Uterus (tissue), 4 donors: ENCODE results near the gene ABL1. TPM values are rescaled to one million over a fixed set of nuclear protein-coding genes. Genes with fewer than 3 reads are reported as not detected.

ENCODE experiments used
- DNase-seq, 2 donors: peaks; one replicate each; pipeline ENCODE4 v3.0.0-alpha.2; 2019 to 2020
- H3K27ac ChIP-seq, 2 donors: fragments of 200-600 bp; sonication (generic); 1 replicate in 1 of 2; 2 replicates in 1 of 2; pipeline ENCODE4 v1.5.1; 2016 to 2018
- H3K27me3 ChIP-seq, 2 donors: fragments of 200-600 bp; sonication (generic); one replicate each; pipeline ENCODE4 v1.5.1; 2018 to 2019; ENCODE audit warnings: control low read depth in 1 of 2
- H3K36me3 ChIP-seq, 2 donors: fragments of 200-600 bp; sonication (generic); one replicate each; pipeline ENCODE4 v1.5.1; 2019; ENCODE audit warnings: control low read depth in 1 of 2
- H3K4me1 ChIP-seq, 2 donors: fragments of 200-600 bp; sonication (generic); one replicate each; pipeline ENCODE4 v1.5.1; 2018 to 2019; ENCODE audit warnings: control low read depth in 1 of 2
- H3K4me3 ChIP-seq, 2 donors: fragments of 200-600 bp; sonication (generic); 1 replicate in 1 of 2; 2 replicates in 1 of 2; pipeline ENCODE4 v1.5.1; 2018 to 2019; ENCODE audit warnings: mild to moderate bottlenecking in 1 of 2
- H3K9me3 ChIP-seq, 2 donors: fragments of 200-600 bp; sonication (generic); one replicate each; pipeline ENCODE4 v1.5.1; 2019; ENCODE audit warnings: control low read depth in 1 of 2
- POLR2A ChIP-seq, 2 donors: fragments of 450-650 bp; IDR thresholded peaks; one replicate each; pipeline ENCODE4 v1.6.1; 2016; ENCODE audit warnings: antibody characterized with exemption in 2 of 2, mild to moderate bottlenecking in 1 of 2, moderate library complexity in 1 of 2
- intact Hi-C: fragments of 100-400 bp; cut with DNase I; formaldehyde crosslinking; loops from one replicate; pipeline ENCODE4 v1.15.1; 2023; ENCODE audit warnings: low total_unique reads
- total RNA-seq, 4 donors: library from RNA; depleted of rRNA in 3 of 4; stranded (reverse); fragments of >200 nt in 3 of 4; gene quantifications; one replicate each; pipeline versions ENCODE4 v1.1.0 to v1.2.4, GENCODE V29; 2014 to 2023
- TF ChIP-seq, protein P1 (sequence below), 4 experiments: fragments of 200-600 bp in 2 of 4; fragments of 450-650 bp in 2 of 4; sonication (generic) in 2 of 4; IDR thresholded peaks; one replicate each; pipeline ENCODE4 v1.5.1; 2016 to 2019; ENCODE audit warnings: antibody characterized with exemption in 4 of 4, mild to moderate bottlenecking in 2 of 4, moderate library complexity in 1 of 4
- donor health status: DM: yes; HTN: yes; CAD: no.

The ABL1 gene
- total RNA-seq, 4 donors from 2014 or later, result 22.5 to 117 (median 57.8) TPM

DNA sequence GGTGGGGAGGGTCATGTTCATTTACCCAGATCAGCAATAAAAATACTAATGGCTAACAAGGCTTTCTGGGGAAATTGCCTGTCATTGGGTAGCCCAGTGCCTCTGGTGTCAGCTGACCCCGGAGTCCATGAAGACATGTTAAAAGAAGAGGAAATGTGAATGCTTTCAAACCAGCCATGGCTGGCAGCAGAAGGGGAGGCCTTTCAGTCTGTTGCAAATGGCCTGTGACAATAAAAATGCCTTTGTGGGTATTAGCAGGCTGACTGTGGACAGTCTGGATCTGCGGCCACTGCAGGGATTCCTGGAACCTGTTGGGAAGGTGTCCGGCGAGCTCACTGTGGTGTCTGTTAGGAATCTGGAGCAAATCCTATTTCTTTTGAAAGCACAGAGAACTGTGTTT, 7.5 kb downstream of the ABL1 start:
- Histone ChIP-seq H3K36me3 (no peaks in the 10 kb centered on the region), H3K9me3 (no peaks in the 10 kb centered on the region), H3K27ac (peak overlapping the region; percentile 96 to 98), H3K4me3 (no peak overlapping the region), H3K4me1 (peaks cover 19 to 22% of the 10 kb centered on the region in 2 donors), H3K27me3 (no peaks in the 10 kb centered on the region)
- DNase-seq, result no peak
- intact Hi-C loops, result no loop called here
- no peak for TF ChIP-seq POLR2A (IDR thresholded peaks at IDR 0.05)
- TF ChIP-seq, protein P1, sequence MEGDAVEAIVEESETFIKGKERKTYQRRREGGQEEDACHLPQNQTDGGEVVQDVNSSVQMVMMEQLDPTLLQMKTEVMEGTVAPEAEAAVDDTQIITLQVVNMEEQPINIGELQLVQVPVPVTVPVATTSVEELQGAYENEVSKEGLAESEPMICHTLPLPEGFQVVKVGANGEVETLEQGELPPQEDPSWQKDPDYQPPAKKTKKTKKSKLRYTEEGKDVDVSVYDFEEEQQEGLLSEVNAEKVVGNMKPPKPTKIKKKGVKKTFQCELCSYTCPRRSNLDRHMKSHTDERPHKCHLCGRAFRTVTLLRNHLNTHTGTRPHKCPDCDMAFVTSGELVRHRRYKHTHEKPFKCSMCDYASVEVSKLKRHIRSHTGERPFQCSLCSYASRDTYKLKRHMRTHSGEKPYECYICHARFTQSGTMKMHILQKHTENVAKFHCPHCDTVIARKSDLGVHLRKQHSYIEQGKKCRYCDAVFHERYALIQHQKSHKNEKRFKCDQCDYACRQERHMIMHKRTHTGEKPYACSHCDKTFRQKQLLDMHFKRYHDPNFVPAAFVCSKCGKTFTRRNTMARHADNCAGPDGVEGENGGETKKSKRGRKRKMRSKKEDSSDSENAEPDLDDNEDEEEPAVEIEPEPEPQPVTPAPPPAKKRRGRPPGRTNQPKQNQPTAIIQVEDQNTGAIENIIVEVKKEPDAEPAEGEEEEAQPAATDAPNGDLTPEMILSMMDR (IDR thresholded peaks at IDR 0.05), result no peak

DNA sequence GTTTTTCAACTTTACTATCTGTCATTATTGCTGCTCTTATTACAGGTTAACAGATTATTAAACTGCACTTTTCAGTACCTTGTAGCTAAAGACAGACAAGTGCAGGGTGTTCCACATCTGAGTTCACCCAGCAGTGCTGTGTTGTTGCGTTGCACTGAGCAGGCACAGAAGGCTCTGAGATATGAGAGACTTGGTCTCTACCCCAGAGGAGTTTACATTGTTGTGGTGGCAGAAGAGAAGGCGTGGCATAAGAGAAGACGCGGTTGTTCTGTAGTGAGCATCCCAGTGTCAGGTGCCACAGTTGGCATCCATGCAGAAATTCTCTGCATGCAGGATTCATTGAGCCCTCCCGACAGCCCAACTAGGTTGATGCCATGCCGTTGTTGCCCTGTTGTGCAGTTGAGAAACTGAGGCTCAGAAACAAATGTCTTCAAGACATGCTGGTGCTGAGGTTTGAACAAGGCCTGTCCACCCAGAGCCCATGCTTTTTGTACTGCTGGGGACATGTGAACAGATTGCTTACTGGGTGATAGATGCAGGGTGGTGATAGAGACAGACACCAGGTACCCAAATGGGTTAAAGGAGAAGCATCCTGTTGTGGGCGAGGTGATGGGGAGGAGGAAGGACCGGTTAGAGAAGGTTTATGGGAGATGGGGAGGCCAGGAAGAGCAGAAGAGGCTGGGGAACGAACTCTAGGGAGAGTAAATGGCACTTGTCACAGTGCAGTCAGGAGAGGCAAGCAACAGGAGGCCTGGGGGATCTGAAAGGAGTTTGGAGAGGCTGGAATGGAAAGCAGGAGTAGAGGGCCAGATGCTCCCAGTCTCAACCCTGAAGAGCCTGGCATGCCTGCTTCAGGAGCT, 8.2 kb downstream of the ABL1 start:
- DNase-seq, result no peak
- Histone ChIP-seq H3K9me3 (no peaks in the 10 kb centered on the region), H3K4me1 (peaks cover 17 to 22% of the 10 kb centered on the region in 2 donors), H3K27ac (peak overlapping the region; percentile 96 to 98), H3K36me3 (no peaks in the 10 kb centered on the region), H3K4me3 (no peak overlapping the region), H3K27me3 (no peaks in the 10 kb centered on the region)
- TF ChIP-seq POLR2A (IDR thresholded peaks at IDR 0.05), result no peak
- TF ChIP-seq, protein P1 (IDR thresholded peaks at IDR 0.05), result no peak
- intact Hi-C loops, result no loop called here

DNA sequence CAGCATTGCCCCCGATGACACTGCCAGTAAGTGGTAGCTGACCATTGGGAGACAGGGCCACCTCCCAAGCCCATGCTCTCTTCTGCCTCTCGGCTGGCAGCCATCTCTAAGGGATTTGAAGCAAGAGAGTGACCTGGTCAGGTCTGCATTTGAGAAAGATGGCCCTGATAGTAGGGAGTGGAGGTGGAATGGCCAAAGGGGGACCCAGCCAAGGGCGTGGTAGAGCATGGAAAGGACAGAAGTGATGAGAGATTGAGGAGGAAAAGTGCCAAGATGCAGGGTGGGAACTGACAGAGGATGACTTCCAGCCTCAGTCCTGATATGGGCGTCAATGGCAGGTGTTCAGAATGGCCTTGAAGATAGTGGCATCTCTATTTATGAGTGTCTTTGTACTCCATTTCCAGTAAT, 9.0 kb downstream of the ABL1 start:
- no peak overlapping the region for H3K4me3 ChIP-seq

DNA sequence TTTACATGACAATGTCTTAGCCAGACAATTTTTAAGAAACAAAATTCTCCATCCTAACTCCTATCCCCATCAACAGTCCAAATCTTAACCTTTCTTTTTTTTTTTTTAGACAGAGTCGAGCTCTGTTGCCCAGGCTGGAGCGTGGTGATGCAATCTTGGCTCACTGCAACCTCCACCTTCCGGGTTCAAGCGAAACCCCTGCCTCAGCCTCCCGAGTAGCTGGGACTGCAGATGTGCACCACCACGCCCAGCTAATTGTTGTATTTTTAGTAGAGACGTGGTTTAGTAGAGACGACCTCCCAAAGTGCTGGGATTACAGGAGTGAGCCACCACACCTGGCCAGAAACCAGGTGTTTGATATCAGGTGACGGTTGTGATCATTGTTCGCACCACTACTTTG, 10.2 kb downstream of the ABL1 start:
- DNase-seq, result peak in 1 of 2 donors; percentile 53
- Histone ChIP-seq H3K36me3 (no peaks in the 10 kb centered on the region), H3K4me3 (peak overlapping the region in 1 of 2 donors; percentile 20), H3K27me3 (no peaks in the 10 kb centered on the region), H3K27ac (peak overlapping the region; percentile 96 to 98), H3K4me1 (peaks cover 21 to 24% of the 10 kb centered on the region in 2 donors), H3K9me3 (no peaks in the 10 kb centered on the region)
- intact Hi-C loops, result no loop called here
- TF ChIP-seq, protein P1 (IDR thresholded peaks at IDR 0.05), result no peak
- TF ChIP-seq POLR2A (IDR thresholded peaks at IDR 0.05), result no peak

More for the DNA sequence above, 9.0 kb downstream of the ABL1 start:
- H3K27me3 ChIP-seq, result no peaks in the 10 kb centered on the region
- peaks cover 21 to 29% of the 10 kb centered on the region in 2 donors for H3K4me1 ChIP-seq
- no peaks in the 10 kb centered on the region for H3K9me3 ChIP-seq
- H3K36me3 ChIP-seq, result no peaks in the 10 kb centered on the region
- intact Hi-C loops, result no loop called here
- DNase-seq, result no peak
- TF ChIP-seq POLR2A (IDR thresholded peaks at IDR 0.05), result no peak
- TF ChIP-seq, protein P1 (IDR thresholded peaks at IDR 0.05), result no peak
- peak overlapping the region; percentile 96 to 98 for H3K27ac ChIP-seq

DNA sequence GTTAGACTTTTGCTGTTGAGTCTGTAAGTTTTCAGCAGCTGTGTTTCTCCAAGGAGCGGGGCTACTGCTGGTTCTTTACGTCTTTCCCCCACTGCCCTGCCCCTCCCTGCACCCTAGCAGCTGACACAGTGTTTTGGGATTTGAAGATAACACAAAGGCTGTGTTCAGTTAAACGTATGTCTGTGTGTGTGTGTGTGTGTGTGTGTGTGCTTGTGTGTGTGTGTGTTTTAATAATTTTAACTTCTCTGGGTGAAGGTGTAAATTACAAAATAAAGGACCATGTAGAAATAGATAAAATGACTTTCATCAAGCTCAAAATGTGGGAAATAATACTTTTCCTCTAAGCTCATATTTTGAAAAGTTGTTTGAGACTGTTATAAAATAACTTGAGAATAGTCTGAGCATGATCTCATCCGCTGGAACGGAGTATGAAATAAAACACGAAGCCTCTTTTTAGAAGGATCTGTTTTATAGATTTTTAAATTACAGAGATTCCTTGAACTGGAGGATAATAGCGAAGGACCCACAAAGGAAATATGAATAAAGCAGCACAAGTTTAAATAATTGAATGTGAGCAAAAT, 10.9 kb downstream of the ABL1 start:
- H3K4me1 ChIP-seq, result peaks cover 21 to 24% of the 10 kb centered on the region in 2 donors

More for the DNA sequence above, 10.9 kb downstream of the ABL1 start:
- DNase-seq, result peak in 1 of 2 donors; percentile 66
- H3K36me3 ChIP-seq, result no peaks in the 10 kb centered on the region
- no peaks in the 10 kb centered on the region for H3K9me3 ChIP-seq
- no peaks in the 10 kb centered on the region for H3K27me3 ChIP-seq
- TF ChIP-seq, protein P1 (IDR thresholded peaks at IDR 0.05), result no peak
- no peak for TF ChIP-seq POLR2A (IDR thresholded peaks at IDR 0.05)
- H3K27ac ChIP-seq, result peak overlapping the region; percentile 96 to 98
- H3K4me3 ChIP-seq, result peak overlapping the region; percentile 6 to 20
- intact Hi-C loops, result no loop called here
